Measurements from ENCODE around the gene PACS2.

- TF ChIP-seq POLR2AphosphoS5 (IDR thresholded peaks at IDR 0.05) (no peak), CTCF (IDR thresholded peaks at IDR 0.05) (no peak), EP300 (IDR thresholded peaks at IDR 0.05) (no peak), POLR2A (IDR thresholded peaks at IDR 0.05; ENCODE audit: low read depth) (no peak)
These were observed 9.7 kb downstream of the PACS2 start for GRCh38 chr14:105324080-105324778.

Measured in esophagus muscularis mucosa (tissue), 4 donors.